K562 (cell line): ENCODE measurements around the gene CIAO3. TPM values are rescaled to one million over a fixed set of nuclear protein-coding genes. Genes with fewer than 3 reads are reported as not detected.
A peak's percentile ranks its signal among the peaks of the same experiment; 100 is the strongest.

Experiments used
- CEBPZ ChIP-seq: fragments of 150-350 bp; IDR thresholded peaks from 2 replicates; pipeline ENCODE4 v1.6.1; 2014; ENCODE audit warnings: low read depth, mild to moderate bottlenecking, low read length, borderline replicate concordance
- ERF ChIP-seq: fragments of 450-650 bp; formaldehyde crosslinking; IDR thresholded peaks from 2 replicates; pipeline ENCODE4 v1.4.0; 2020; ENCODE audit warnings: mild to moderate bottlenecking, mixed read lengths
- HNRNPL ChIP-seq: fragments of 200-400 bp; formaldehyde crosslinking; IDR thresholded peaks from 2 replicates; pipeline ENCODE4 v1.6.1; 2017; ENCODE audit warnings: low read depth, mild to moderate bottlenecking, low read length
- MAZ ChIP-seq, 2 experiments: fragments of 450-650 bp in 1 of 2; sonication (generic) in 1 of 2; formaldehyde crosslinking; IDR thresholded peaks in 1 of 2; conservative IDR thresholded peaks in 1 of 2; 2 replicates each; pipeline versions ENCODE4 v1.4.0 to v1.5.0; 2020; ENCODE audit warnings: mild to moderate bottlenecking in 1 of 2, missing genetic modification reagents in 1 of 2
- MEF2A ChIP-seq: IDR thresholded peaks from 2 replicates; pipeline ENCODE4 v1.6.1; 2011; ENCODE audit warnings: low read depth, mild to moderate bottlenecking, low read length, moderate library complexity; ENCODE audit not compliant: control insufficient read depth
- MTA2 ChIP-seq: fragments of 450-650 bp; IDR thresholded peaks from 2 replicates; pipeline ENCODE4 v1.6.1; 2016; ENCODE audit warnings: low read depth
- NFYB ChIP-seq: IDR thresholded peaks from 2 replicates; pipeline ENCODE4 v1.6.1; 2011; ENCODE audit warnings: mild to moderate bottlenecking, moderate library complexity; ENCODE audit not compliant: insufficient read length; ENCODE audit errors: extremely low read depth
- POLR3A ChIP-seq: IDR thresholded peaks from 2 replicates; pipeline ENCODE4 v1.6.1; 2011; ENCODE audit warnings: borderline replicate concordance, mild to moderate bottlenecking, moderate library complexity; ENCODE audit not compliant: insufficient read length, insufficient read depth; ENCODE audit errors: extremely low read depth
- RBFOX2 ChIP-seq: fragments of 200-400 bp; formaldehyde crosslinking; IDR thresholded peaks from 2 replicates; pipeline ENCODE4 v1.6.1; 2017; ENCODE audit warnings: low read depth, mild to moderate bottlenecking, low read length, moderate library complexity
- SAFB2 ChIP-seq: fragments of 200-400 bp; formaldehyde crosslinking; IDR thresholded peaks from 2 replicates; pipeline ENCODE4 v1.6.1; 2018; ENCODE audit warnings: borderline replicate concordance, low read length, low read depth, moderate library complexity; ENCODE audit not compliant: severe bottlenecking
- SMARCA5 ChIP-seq: fragments of 450-650 bp; IDR thresholded peaks from 2 replicates; pipeline ENCODE4 v1.6.1; 2016
- SREBF2 ChIP-seq: sonication (generic); formaldehyde crosslinking; IDR thresholded peaks from 2 replicates; pipeline ENCODE4 v1.4.0; 2020; ENCODE audit warnings: mild to moderate bottlenecking, missing genetic modification reagents
- SRF ChIP-seq, 2 experiments: fragments of 250-450, 450-650 bp in 1 of 2; sonication (Bioruptor Pico) in 1 of 2; sonication (generic) in 1 of 2; formaldehyde crosslinking; IDR thresholded peaks; 2 replicates each; pipeline versions ENCODE4 v1.5.0 to v1.5.1; 2020 to 2022; ENCODE audit warnings: mild to moderate bottlenecking in 1 of 2, missing genetic modification reagents in 1 of 2
- TAF7 ChIP-seq: fragments of 450-650 bp; IDR thresholded peaks from 2 replicates; pipeline ENCODE4 v1.6.1; 2016; ENCODE audit warnings: missing genetic modification characterization, missing compliant biosample characterization
- TCF7L2 ChIP-seq: fragments of 150-350 bp; IDR thresholded peaks from 2 replicates; pipeline ENCODE4 v1.6.1; 2016; ENCODE audit warnings: low read depth, mild to moderate bottlenecking, low read length, moderate library complexity
- TEAD2 ChIP-seq: fragments of 450-650 bp; IDR thresholded peaks from 2 replicates; pipeline ENCODE4 v1.6.1; 2016; ENCODE audit warnings: missing genetic modification characterization, control low read depth, missing compliant biosample characterization
- XRCC4 ChIP-seq: IDR thresholded peaks from one replicate; pipeline ENCODE4 v1.6.1; 2011; ENCODE audit not compliant: insufficient read depth, insufficient read length; ENCODE audit errors: extremely low read depth
- ZBTB8A ChIP-seq: fragments of 450-650 bp; IDR thresholded peaks from 2 replicates; pipeline ENCODE4 v1.6.1; 2018; ENCODE audit warnings: mild to moderate bottlenecking, moderate library complexity; ENCODE audit not compliant: partially characterized antibody
- ZNF12 ChIP-seq: sonication (generic); formaldehyde crosslinking; IDR thresholded peaks from 2 replicates; pipeline ENCODE4 v1.4.0; 2020; ENCODE audit warnings: mild to moderate bottlenecking, missing genetic modification reagents
- ZNF592 ChIP-seq: fragments of 450-650 bp; IDR thresholded peaks from 2 replicates; pipeline ENCODE4 v1.6.1; 2017; ENCODE audit warnings: antibody characterized with exemption, mild to moderate bottlenecking
- ZNF77 ChIP-seq: fragments of 250-450 bp; sonication (Bioruptor Pico); IDR thresholded peaks from 2 replicates; pipeline ENCODE4 v1.5.0; 2020
- polyA plus RNA-seq, 8 experiments: library from polyadenylated mRNA; depleted of rRNA in 4 of 8; stranded (reverse) in 5 of 8; unstranded in 3 of 8; fragments of >200 nt; fragmentation: Nextera tagmentation in 2 of 8; fragmentation: Illumina TruSeq in 1 of 8; extraction: Ambion mirVana in 2 of 8; extraction: Trizol in 1 of 8; gene quantifications; 2 replicates each; pipeline versions ENCODE4 v1.2.1 to v1.2.3, GENCODE V29; 2011 to 2014; ENCODE audit warnings: inconsistent platforms in 1 of 8, missing spikeins in 1 of 8
- total RNA-seq, 7 experiments: library from RNA; depleted of rRNA in 6 of 7; stranded (reverse); fragments of >200 nt in 6 of 7; fragmentation: Illumina TruSeq in 2 of 7; extraction: Trizol in 2 of 7; gene quantifications; 2 replicates each; pipeline versions ENCODE4 v1.2.1 to v1.2.3, GENCODE V29; 2011 to 2021; ENCODE audit warnings: low replicate concordance in 1 of 7

CIAO3 gene
- total and polyA plus RNA-seq, 9 of the 15 experiments (the other 6 are each of a cell fraction or from before 2014, with no cell fraction given), result 2.2 to 35.6 (median 18.7) TPM

GRCh38 chr16:711548-712320, 29.1 kb downstream of the CIAO3 start (continued):
- no peak for TF ChIP-seq SAFB2
- TF ChIP-seq ZNF12, result no peak
- TF ChIP-seq MTA2, result no peak
- TF ChIP-seq TCF7L2, result no peak
- TF ChIP-seq TEAD2, result no peak
- no peak for TF ChIP-seq SMARCA5
- no peak for TF ChIP-seq MEF2A
- TF ChIP-seq ERF (CRISPR knock-in tag), result no peak
- TF ChIP-seq TAF7 (tag), result no peak
- no peak for TF ChIP-seq NFYB
- no peak for TF ChIP-seq POLR3A
- TF ChIP-seq ZNF77 (CRISPR knock-in tag), result no peak
- no peak for TF ChIP-seq SREBF2 (CRISPR knock-in tag)
- TF ChIP-seq MAZ (CRISPR knock-in tag; conservative IDR thresholded peaks at IDR 0.05 in 1 of 2, IDR thresholded peaks at IDR 0.05 in 1 of 2), result peak in 1 of 2 experiments; percentile 73; a peak in 2 of 4 replicates
- TF ChIP-seq SRF (CRISPR knock-in tag; IDR thresholded peaks at IDR 0.05), result no peak
- no peak for TF ChIP-seq XRCC4
- no peak for TF ChIP-seq ZNF592
- no peak for TF ChIP-seq ZBTB8A
- TF ChIP-seq CEBPZ, result no peak
- TF ChIP-seq HNRNPL, result no peak
- TF ChIP-seq RBFOX2, result 0 out of 2 replicates have a peak, but pooled peaks have one; percentile 15
